ENCODE data around the gene AFF3.

DNA sequence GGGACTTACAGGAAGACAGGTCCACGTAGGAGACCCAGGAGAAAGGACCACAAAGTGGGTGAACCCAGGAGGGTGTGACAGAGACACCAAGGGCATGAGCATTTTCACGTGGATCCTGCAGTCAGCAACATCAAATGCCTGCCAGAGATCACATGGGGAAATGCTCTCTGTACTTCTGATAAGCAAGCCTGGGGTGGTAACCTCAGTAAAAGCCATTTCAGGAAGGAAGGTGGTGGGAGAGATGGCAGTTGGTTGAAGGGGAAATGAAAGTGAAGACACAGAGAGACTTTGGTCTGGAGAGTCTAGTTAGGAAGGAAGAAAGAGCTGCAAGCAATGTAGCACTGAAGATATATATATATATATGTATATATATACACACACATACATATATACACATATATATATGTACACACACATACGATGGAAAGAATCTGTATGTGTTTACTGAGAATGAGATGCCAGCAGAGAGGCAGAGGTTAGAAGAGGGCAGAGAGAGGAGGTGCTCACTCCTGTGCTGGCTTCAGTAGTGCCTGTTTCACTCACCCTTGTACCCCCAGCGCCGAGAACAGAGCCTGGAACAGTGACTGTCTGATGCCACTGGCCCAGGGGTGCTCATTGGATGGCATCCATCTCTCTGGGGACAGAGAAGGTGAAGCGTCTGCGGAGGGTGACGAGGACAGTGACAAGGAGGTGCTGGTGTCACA is 314.9 kb downstream of the AFF3 start:
- TF ChIP-seq, protein P1, sequence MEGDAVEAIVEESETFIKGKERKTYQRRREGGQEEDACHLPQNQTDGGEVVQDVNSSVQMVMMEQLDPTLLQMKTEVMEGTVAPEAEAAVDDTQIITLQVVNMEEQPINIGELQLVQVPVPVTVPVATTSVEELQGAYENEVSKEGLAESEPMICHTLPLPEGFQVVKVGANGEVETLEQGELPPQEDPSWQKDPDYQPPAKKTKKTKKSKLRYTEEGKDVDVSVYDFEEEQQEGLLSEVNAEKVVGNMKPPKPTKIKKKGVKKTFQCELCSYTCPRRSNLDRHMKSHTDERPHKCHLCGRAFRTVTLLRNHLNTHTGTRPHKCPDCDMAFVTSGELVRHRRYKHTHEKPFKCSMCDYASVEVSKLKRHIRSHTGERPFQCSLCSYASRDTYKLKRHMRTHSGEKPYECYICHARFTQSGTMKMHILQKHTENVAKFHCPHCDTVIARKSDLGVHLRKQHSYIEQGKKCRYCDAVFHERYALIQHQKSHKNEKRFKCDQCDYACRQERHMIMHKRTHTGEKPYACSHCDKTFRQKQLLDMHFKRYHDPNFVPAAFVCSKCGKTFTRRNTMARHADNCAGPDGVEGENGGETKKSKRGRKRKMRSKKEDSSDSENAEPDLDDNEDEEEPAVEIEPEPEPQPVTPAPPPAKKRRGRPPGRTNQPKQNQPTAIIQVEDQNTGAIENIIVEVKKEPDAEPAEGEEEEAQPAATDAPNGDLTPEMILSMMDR (conservative IDR thresholded peaks at IDR 0.05 in 1 of 2, IDR thresholded peaks at IDR 0.05 in 1 of 2; ENCODE audit: extremely low read depth in 1 of 2, insufficient read depth in 1 of 2, low read depth in 1 of 2, low read length in 2 of 2): no peak
- TF ChIP-seq EZH2 (IDR thresholded peaks at IDR 0.05; ENCODE audit: borderline replicate concordance, low read length): no peak

Data from mammary epithelial cell (primary cell).